HCT116 (cell line): ENCODE results near the gene HOXB7.

Experiments
- CTCF ChIP-seq, 3 experiments: fragments of 200-600 bp in 1 of 3; sonication (generic) in 1 of 3; IDR thresholded peaks in 2 of 3; conservative IDR thresholded peaks in 1 of 3; 2 replicates each; pipeline ENCODE4 v1.5.1; 2012 to 2017; ENCODE audit warnings: low read depth in 2 of 3, low read length in 2 of 3, antibody characterized with exemption in 1 of 3, borderline replicate concordance in 1 of 3, control low read depth in 1 of 3, mild to moderate bottlenecking in 1 of 3, mixed read lengths in 1 of 3, mixed run types in 1 of 3, moderate library complexity in 1 of 3; ENCODE audit not compliant: insufficient read depth in 1 of 3
- EZH2 ChIP-seq: fragments of 200-600 bp; sonication (generic); IDR thresholded peaks from 2 replicates; pipeline ENCODE4 v1.6.1; 2017; ENCODE audit warnings: antibody characterized with exemption, mixed run types
- JUND ChIP-seq: IDR thresholded peaks from 2 replicates; pipeline ENCODE4 v1.6.1; 2012
- MAX ChIP-seq: IDR thresholded peaks from 2 replicates; pipeline ENCODE4 v1.6.1; 2012
- POLR2A ChIP-seq: IDR thresholded peaks from 2 replicates; pipeline ENCODE4 v1.7.0; 2011; ENCODE audit warnings: borderline replicate concordance; ENCODE audit not compliant: insufficient read depth, insufficient read length; ENCODE audit errors: extremely low read depth
- POLR2AphosphoS5 ChIP-seq: IDR thresholded peaks from 2 replicates; pipeline ENCODE4 v1.6.1; 2011; ENCODE audit warnings: mild to moderate bottlenecking, low read depth, low read length, moderate library complexity
- RAD21 ChIP-seq: IDR thresholded peaks from 2 replicates; pipeline ENCODE4 v1.6.1; 2012; ENCODE audit warnings: low read depth, mild to moderate bottlenecking
- REST ChIP-seq: IDR thresholded peaks from 2 replicates; pipeline ENCODE4 v1.6.1; 2012; ENCODE audit warnings: low read depth
- SP1 ChIP-seq: IDR thresholded peaks from 2 replicates; pipeline ENCODE4 v1.6.1; 2012; ENCODE audit warnings: low read depth

- no peak for TF ChIP-seq POLR2A
- TF ChIP-seq EZH2, result no peak
- no peak for TF ChIP-seq CTCF (IDR thresholded peaks at IDR 0.05 in 2 of 3, conservative IDR thresholded peaks at IDR 0.05 in 1 of 3; ENCODE audit: borderline replicate concordance in 1 of 3, insufficient read depth in 1 of 3, low read depth in 2 of 3, low read length in 2 of 3)
- no peak for TF ChIP-seq SP1
- no peak for TF ChIP-seq JUND
- TF ChIP-seq MAX, result no peak
- no peak for TF ChIP-seq POLR2AphosphoS5
- no peak for TF ChIP-seq REST
- no peak for TF ChIP-seq RAD21
Observed at GRCh38 chr17:48649741-48650140, 38.9 kb upstream of the HOXB7 start.
